ENCODE measurements around the gene R3HDM4.

- TF ChIP-seq CTCF (IDR thresholded peaks at IDR 0.05 in 2 of 3, conservative IDR thresholded peaks at IDR 0.05 in 1 of 3; ENCODE audit: control insufficient read depth in 2 of 3, extremely low read depth in 1 of 3, insufficient read depth in 1 of 3, low read depth in 3 of 3, low read length in 3 of 3) (no peak), TARDBP (IDR thresholded peaks at IDR 0.05; ENCODE audit: borderline replicate concordance) (no peak), GATAD2B (conservative IDR thresholded peaks at IDR 0.05; ENCODE audit: low read depth) (no peak), CREB1 (IDR thresholded peaks at IDR 0.05; ENCODE audit: low read depth) (no peak), HCFC1 (IDR thresholded peaks at IDR 0.05; ENCODE audit: low read length) (no peak), EZH2 (IDR thresholded peaks at IDR 0.05; ENCODE audit: borderline replicate concordance, control insufficient read depth, low read depth, low read length) (no peak), ESRRA (IDR thresholded peaks at IDR 0.05; ENCODE audit: low read length) (no peak)
Observed at GRCh38 chr19:855142-855541, 57.9 kb downstream of the R3HDM4 start.

Data from GM12878 (cell line).